Body of pancreas (tissue), 4 donors: ENCODE measurements around the gene KRTAP5-9. TPM values are rescaled to one million over a fixed set of nuclear protein-coding genes. Genes with fewer than 3 reads are reported as not detected.

Experiments used
- ATAC-seq: fragments of 150-250 bp; one replicate; pipeline ENCODE4 v1.9.1; 2016
- DNase-seq, 4 donors: peaks; one replicate each; pipeline ENCODE4 v3.0.0-alpha.2; 2019
- H3K27ac ChIP-seq, 4 donors: fragments of 200-600 bp; sonication (generic); 1 replicate in 3 of 4; 2 replicates in 1 of 4; pipeline versions ENCODE4 v1.5.1 to v1.6.1; 2016 to 2019; ENCODE audit warnings: mild to moderate bottlenecking in 1 of 4, mixed read lengths in 1 of 4, moderate library complexity in 1 of 4
- H3K27me3 ChIP-seq, 2 donors: fragments of 200-600 bp; sonication (generic); one replicate each; pipeline ENCODE4 v1.6.0; 2016; ENCODE audit warnings: mild to moderate bottlenecking in 1 of 2
- H3K36me3 ChIP-seq, 2 donors: fragments of 200-600 bp; sonication (generic); replicated peaks in 1 of 2; 2 replicates each; pipeline ENCODE4 v1.5.1; 2016; ENCODE audit warnings: low read depth in 2 of 2; ENCODE audit not compliant: insufficient read depth in 1 of 2
- H3K4me1 ChIP-seq: fragments of 200-600 bp; sonication (generic); one replicate; pipeline ENCODE4 v1.6.0; 2016
- H3K4me3 ChIP-seq, 2 donors: fragments of 200-600 bp; sonication (generic); 1 replicate in 1 of 2; 2 replicates in 1 of 2; pipeline ENCODE4 v1.5.1; 2016 to 2019
- H3K9me3 ChIP-seq, 3 donors: fragments of 200-600 bp; sonication (generic); 1 replicate in 2 of 3; 2 replicates in 1 of 3; pipeline ENCODE4 v1.5.1; 2016
- CTCF ChIP-seq, 7 experiments: fragments of 450-650 bp in 4 of 7; fragments of 200-600 bp in 3 of 7; sonication (generic) in 3 of 7; IDR thresholded peaks; one replicate each; pipeline ENCODE4 v1.5.1; 2016 to 2019; ENCODE audit warnings: antibody characterized with exemption in 7 of 7
- POLR2A ChIP-seq, 3 donors: fragments of 450-650 bp; IDR thresholded peaks; one replicate each; pipeline ENCODE4 v1.6.1; 2016; ENCODE audit warnings: antibody characterized with exemption in 3 of 3, mild to moderate bottlenecking in 2 of 3
- WGBS, 2 donors: methylation state at CpG; one replicate each; pipeline ENCODE4 v1.1.5; 2017; 5-methylcytosine and 5-hydroxymethylcytosine counted together
- intact Hi-C: fragments of 100-400 bp; cut with DNase I; formaldehyde crosslinking; loops from one replicate; pipeline ENCODE4 v1.15.1; 2023
- total RNA-seq, 2 donors: library from RNA; depleted of rRNA; stranded (reverse); fragments of >200 nt; gene quantifications; one replicate each; pipeline ENCODE4 v1.1.0, GENCODE V29; 2016

The KRTAP5-9 gene
- total RNA-seq, 2 donors from 2014 or later: 3.0 TPM; not detected in 1

- no peak overlapping the region for H3K27ac ChIP-seq
- DNase-seq (no peak), ATAC-seq (no peak)
- H3K36me3 ChIP-seq: no peaks in the 10 kb centered on the region
- H3K27me3 ChIP-seq: no peaks in the 10 kb centered on the region
- no peaks in the 10 kb centered on the region for H3K9me3 ChIP-seq
- H3K4me3 ChIP-seq: no peak overlapping the region
- no peaks in the 10 kb centered on the region for H3K4me1 ChIP-seq
- intact Hi-C loops: no loop called here
- no peak for TF ChIP-seq CTCF (IDR thresholded peaks at IDR 0.05)
- TF ChIP-seq POLR2A (IDR thresholded peaks at IDR 0.05): no peak
- WGBS, 2 donors: 78 to 80% methylated on average over 12 to 15 of the region's 15 CpGs
These were observed 5.1 kb upstream of the KRTAP5-9 start for GRCh38 chr11:71542879-71543777.

- Histone ChIP-seq H3K4me1 (no peaks in the 10 kb centered on the region), H3K4me3 (no peak overlapping the region), H3K27ac (no peak overlapping the region), H3K27me3 (no peaks in the 10 kb centered on the region), H3K9me3 (no peaks in the 10 kb centered on the region), H3K36me3 (no peaks in the 10 kb centered on the region)
- peak in 1 of 4 donors; percentile 8 for DNase-seq
- intact Hi-C loops: no loop called here
- ATAC-seq: no peak
- TF ChIP-seq CTCF (IDR thresholded peaks at IDR 0.05): no peak
- TF ChIP-seq POLR2A (IDR thresholded peaks at IDR 0.05): no peak
- 59 to 92% methylated on average over 8 of the region's 8 CpGs for WGBS, 2 donors
These were observed 4.4 kb upstream of the KRTAP5-9 start for GRCh38 chr11:71543866-71544265.

- no peak for DNase-seq
- Histone ChIP-seq H3K27me3 (no peaks in the 10 kb centered on the region), H3K36me3 (no peaks in the 10 kb centered on the region), H3K4me3 (no peak overlapping the region), H3K4me1 (no peaks in the 10 kb centered on the region), H3K27ac (no peak overlapping the region), H3K9me3 (no peaks in the 10 kb centered on the region)
- no peak for ATAC-seq
- intact Hi-C loops: no loop called here
- no peak for TF ChIP-seq POLR2A (IDR thresholded peaks at IDR 0.05)
- no peak for TF ChIP-seq CTCF (IDR thresholded peaks at IDR 0.05)
- WGBS, 2 donors: 82 to 87% methylated on average over 6 of the region's 6 CpGs
These were observed 3.5 kb upstream of the KRTAP5-9 start for GRCh38 chr11:71544525-71545214.

- no peak overlapping the region for H3K4me3 ChIP-seq
- DNase-seq (no peak), ATAC-seq (no peak)
- H3K27ac ChIP-seq: no peak overlapping the region
- no peaks in the 10 kb centered on the region for H3K4me1 ChIP-seq
- no peaks in the 10 kb centered on the region for H3K9me3 ChIP-seq
- TF ChIP-seq CTCF (IDR thresholded peaks at IDR 0.05): no peak
- TF ChIP-seq POLR2A (IDR thresholded peaks at IDR 0.05): no peak
- H3K36me3 ChIP-seq: no peaks in the 10 kb centered on the region
- WGBS, 2 donors: 83 to 86% methylated on average over 11 to 12 of the region's 12 CpGs
- intact Hi-C loops: no loop called here
- H3K27me3 ChIP-seq: no peaks in the 10 kb centered on the region
These were observed 2.7 kb upstream of the KRTAP5-9 start for GRCh38 chr11:71545405-71545966.
